ENCODE measurements around the gene GJA3. TPM values are rescaled to one million over a fixed set of nuclear protein-coding genes. Genes with fewer than 3 reads are reported as not detected.

GJA3 gene
- total and polyA plus RNA-seq, 9 of the 15 experiments (the other 6 are each of a cell fraction or from before 2014, with no cell fraction given), result 0.03 to 0.13 (median 0.04) TPM; not detected in 4

- TF ChIP-seq MGA (IDR thresholded peaks at IDR 0.05), result no peak
- TF ChIP-seq ZNF121 (CRISPR knock-in tag; conservative IDR thresholded peaks at IDR 0.05), result no peak
- no peak for TF ChIP-seq HDAC1 (IDR thresholded peaks at IDR 0.05)
- TF ChIP-seq SAFB2 (IDR thresholded peaks at IDR 0.05; ENCODE audit: borderline replicate concordance, low read depth, low read length, severe bottlenecking), result no peak
- TF ChIP-seq CBFA2T3 (IDR thresholded peaks at IDR 0.05), result no peak
- no peak for TF ChIP-seq NFE2L1 (tag; IDR thresholded peaks at IDR 0.05; ENCODE audit: borderline replicate concordance, low read depth)
- no peak for TF ChIP-seq HLTF (IDR thresholded peaks at IDR 0.05)
- no peak for TF ChIP-seq TSHZ1 (CRISPR knock-in tag; IDR thresholded peaks at IDR 0.05)
These were observed 55.6 kb downstream of the GJA3 start (continued) for GRCh38 chr13:20105161-20105689.
